ENCODE results near the gene DDX20. TPM values are rescaled to one million over a fixed set of nuclear protein-coding genes. Genes with fewer than 3 reads are reported as not detected.

Gene DDX20
- total RNA-seq, 2 donors from 2014 or later, result 7.8 to 8.0 TPM

DNA sequence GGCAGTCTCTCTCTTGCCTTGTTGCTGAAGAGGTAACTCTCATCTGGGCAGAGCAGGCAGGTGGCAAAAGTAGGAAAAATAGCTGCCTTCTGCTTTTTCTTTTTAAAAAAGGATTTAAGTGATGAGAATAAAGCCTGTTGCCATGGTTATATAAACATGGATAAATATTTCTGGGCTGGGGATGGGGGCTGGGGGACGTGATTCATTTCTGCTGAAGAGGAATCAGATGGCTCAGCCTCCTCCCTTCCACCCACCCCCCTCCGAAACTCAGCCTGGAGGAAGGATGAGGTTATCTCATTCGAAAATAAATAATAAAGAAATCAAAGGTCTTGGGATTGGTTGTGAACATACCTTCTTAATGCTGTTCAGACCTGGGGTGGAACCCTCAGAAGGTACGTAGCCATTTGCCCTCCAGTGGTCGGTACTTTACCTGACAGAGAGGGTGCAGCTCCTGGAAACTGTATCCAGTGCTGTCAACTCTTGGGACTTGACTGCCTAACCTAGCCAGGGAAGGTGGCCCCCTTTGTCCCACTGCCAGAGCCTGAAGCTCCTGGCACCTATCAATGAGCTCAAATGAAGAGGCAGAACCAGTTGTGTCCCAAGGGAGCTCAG, 12.7 kb upstream of the DDX20 start:
- DNase-seq (ENCODE audit: low spot score), result no peak
- intact Hi-C loops (cut with DNase I), result loop anchor here in 1 of 2 donors (10.0 kb wide), 1 partner anchor 238 kb away; the partner anchor contains the start of genes ADORA3 and TMIGD3

DNA sequence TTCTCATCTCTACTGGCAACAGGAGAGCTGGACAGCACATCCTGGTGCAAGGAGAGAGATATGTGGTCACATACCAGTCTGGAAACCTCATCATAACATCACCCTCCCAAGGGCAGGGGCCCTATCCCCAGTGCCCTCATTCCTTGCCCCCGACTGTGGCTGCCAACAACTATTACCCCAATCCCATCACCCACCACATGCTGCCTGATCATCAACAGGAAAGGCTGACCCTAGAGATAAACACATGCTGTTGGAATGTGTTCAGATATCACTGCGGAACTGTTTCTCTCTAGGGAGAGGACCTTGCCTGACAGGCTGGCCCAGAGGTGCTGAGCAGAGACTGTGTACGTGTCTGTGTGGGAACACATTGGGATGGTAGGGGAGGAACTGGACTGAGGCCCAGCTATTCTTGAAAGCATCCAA, 12.0 kb upstream of the DDX20 start:
- intact Hi-C loops (cut with DNase I), result loop anchor here in 1 of 2 donors (10.0 kb wide), 1 partner anchor 239 kb away; the partner anchor contains the start of genes ADORA3 and TMIGD3
- DNase-seq (ENCODE audit: low spot score), result no peak

DNA sequence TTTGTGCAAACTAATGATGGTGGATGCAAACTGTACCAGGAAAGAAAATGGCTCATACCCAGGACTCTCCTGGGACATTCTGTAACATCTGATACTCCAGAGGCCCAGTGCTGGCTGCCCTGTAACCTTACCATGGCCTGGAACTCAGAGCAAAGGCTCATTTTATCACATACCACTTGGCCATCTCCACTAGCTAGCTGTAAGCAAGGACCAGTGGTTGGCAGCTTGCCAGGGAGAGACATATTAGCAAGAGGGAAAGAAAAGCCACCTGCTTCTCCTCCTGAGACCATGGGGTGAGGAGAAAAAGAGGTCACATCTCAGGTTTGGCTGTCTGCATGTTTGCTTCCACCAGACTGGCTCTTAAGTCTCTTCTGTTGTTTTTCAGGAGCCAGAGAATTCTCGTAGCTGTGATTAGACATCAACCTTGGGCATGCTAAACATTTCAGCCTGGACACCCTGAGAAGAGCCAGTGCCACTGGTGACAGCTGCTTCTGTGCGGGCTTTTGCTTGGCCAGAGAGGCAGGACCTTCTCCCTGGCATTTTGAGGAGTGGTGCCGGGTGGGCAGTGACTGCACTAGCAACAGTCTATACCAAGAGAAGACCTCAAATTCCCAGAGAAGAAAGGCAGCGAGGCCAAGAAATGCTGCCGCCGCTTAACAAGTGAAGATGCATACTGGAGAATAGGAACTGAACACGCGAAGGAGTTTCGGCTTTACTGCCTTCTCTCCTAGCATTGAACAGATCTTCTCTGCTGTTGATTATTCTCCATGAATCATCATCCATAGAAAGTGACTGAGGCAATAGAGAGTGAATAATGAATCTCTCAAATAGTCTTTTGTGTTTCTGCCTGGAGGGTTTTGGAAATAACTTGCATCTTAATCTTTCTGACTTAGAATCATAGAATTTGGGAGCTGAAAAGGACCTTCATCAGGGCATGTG, 9.8 kb upstream of the DDX20 start:
- DNase-seq (ENCODE audit: low spot score), result no peak
- intact Hi-C loops (cut with DNase I), result loop anchor here in 1 of 2 donors (10.0 kb wide), 1 partner anchor 241 kb away; the partner anchor contains the start of genes ADORA3 and TMIGD3

DNA sequence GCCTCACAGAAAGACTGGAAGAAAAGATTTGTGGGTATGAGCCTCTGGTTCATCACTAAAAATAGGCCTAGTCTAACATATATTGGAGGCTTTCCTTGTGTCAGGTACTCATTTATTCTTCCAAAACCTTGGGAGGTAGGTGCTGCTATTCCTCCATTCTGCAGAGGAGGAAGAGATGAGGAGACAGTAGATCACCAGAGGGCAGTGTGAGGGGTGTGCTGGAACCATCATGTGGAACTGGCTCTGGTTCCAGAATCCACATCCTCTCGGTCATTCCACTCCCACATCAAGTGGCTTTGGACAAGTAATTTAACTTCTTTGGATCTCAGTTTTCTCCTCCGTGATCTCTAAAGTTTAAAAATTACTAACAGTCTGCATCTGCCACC, 9.1 kb upstream of the DDX20 start:
- intact Hi-C loops (cut with DNase I), result loop anchor here in 1 of 2 donors (10.0 kb wide), 1 partner anchor 242 kb away; the partner anchor contains the start of genes ADORA3 and TMIGD3
- no peak for DNase-seq (ENCODE audit: low spot score)

DNA sequence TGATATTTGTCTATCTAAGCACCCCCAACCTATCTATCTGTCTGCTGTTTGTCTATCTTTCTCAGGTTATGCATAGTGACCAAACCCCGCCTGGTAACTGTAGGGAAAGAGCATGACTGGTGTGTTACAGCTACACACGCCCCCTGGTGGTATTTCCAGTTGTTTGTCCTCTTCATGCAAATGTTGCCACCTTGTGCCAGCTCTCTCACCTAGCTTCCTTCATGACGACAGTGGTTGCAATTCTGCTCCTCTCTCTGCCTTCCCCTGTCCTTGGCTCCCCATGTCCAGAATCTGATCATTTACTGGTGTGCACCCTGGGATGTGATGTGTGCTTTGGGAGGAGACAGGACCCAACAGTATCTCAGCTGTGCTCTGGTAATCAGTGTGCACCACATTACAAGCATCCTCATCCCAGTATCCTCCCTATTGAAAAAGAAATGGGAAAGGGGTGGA, 8.4 kb upstream of the DDX20 start:
- DNase-seq (ENCODE audit: low spot score), result no peak
- intact Hi-C loops (cut with DNase I), result loop anchor here in 1 of 2 donors (10.0 kb wide), 1 partner anchor 243 kb away; the partner anchor contains the start of genes ADORA3 and TMIGD3

DNA sequence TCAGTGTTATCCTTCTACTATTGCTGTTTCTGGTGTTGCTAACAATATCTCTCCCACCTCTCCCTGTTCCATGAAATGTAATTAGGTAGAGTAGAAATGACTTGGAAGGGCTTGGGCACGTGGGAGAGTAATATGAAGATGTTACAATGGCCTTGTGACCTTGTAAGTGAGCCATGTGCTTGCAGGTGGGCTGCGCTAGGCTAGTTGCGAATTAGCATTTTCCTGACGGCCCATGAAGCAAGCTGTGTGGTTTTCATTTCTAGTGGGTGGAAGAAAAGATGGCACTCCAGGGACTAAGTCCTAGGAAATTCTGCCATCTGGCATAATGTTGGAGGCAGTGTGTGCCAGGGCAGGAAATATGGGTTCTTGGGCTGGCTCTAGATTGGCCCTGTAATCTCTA, 7.8 kb upstream of the DDX20 start:
- intact Hi-C loops (cut with DNase I), result loop anchor here in 1 of 2 donors (10.0 kb wide), 1 partner anchor 243 kb away; the partner anchor contains the start of genes ADORA3 and TMIGD3

DNA sequence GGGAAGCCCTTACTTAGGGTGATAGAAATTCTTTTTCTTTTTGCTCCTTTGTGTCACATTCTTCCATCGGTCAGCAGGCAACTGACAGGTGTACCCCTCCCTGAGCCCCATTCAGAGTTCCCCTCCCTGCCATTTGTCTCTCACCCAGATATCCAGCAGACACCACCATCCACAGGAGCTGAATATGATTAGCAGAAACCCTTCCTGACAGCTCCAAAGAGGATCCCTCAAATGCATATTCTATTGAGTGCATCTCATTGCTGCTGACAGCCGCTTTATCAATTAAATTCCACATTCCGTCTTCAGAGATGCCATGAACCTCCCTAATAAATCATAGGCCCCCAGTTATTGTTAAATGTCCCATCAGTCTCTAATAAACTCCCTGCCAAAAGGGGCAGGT, 6.1 kb upstream of the DDX20 start:
- intact Hi-C loops (cut with DNase I), result loop anchor here (5.0 to 10.0 kb wide), 3 partner anchors 32 to 265 kb away; partner anchors contain the start of genes ADORA3 (in 1 of the 2) and TMIGD3 (in 1 of the 2)
- no peak for DNase-seq (ENCODE audit: low spot score)

More for the DNA sequence above, 7.8 kb upstream of the DDX20 start:
- no peak for DNase-seq (ENCODE audit: low spot score)

DNA sequence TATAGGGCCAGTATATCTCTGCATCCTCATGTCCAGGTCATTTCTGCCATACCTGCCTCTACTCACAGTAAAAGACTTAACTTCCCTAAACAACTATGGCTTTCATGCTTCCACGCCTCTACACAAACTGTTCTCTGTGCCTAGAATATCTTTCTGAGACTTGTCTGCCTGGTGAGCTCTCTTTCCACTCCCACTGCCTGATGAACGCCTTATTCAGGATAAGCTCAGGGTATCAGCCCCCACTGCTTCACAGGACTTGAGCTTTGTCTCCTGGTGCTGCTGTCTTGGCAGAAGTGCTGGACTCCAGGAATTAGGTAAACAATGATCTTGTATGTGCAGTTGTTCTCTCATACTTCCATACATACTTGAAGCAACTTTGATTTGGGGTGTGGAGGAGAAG, 4.8 kb upstream of the DDX20 start:
- intact Hi-C loops (cut with DNase I), result loop anchor here (5.0 to 10.0 kb wide), 2 partner anchors 34 to 266 kb away; no protein-coding TSS in a partner anchor
- DNase-seq (ENCODE audit: low spot score), result no peak

DNA sequence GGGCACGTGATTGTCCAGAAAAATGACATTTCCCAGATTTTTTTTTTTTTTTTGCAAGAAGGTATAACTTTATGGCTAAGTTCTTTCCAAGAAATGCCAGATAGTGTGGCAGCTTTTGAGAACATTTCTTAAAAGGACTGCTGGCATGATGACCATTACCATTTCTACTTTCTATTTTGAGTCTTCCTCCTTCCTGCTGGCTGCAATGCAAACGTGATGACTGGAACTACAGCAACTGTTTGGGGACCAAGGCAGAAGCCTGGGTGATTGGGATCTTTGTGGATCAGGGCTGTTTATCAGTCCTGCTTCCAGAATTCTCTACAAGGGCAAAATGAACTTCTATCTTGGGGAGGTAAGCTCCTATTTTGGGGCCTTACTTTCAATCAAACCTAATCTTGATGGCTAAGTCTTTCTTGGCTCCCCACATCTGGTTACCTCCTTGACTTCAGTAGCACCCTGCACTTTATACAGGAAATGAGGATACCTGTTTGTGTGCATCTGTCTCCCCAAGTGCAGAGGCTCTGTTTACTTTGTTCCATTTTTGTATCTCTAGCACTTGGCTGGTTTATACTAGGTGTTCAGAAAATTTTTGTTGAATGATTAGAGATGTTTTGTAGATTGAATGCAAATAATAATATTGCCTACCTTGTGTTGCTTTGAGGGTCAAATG, 3.7 kb upstream of the DDX20 start:
- no peak for DNase-seq (ENCODE audit: low spot score)
- intact Hi-C loops (cut with DNase I), result loop anchor here (5.0 to 10.0 kb wide), 2 partner anchors 35 to 267 kb away; no protein-coding TSS in a partner anchor

DNA sequence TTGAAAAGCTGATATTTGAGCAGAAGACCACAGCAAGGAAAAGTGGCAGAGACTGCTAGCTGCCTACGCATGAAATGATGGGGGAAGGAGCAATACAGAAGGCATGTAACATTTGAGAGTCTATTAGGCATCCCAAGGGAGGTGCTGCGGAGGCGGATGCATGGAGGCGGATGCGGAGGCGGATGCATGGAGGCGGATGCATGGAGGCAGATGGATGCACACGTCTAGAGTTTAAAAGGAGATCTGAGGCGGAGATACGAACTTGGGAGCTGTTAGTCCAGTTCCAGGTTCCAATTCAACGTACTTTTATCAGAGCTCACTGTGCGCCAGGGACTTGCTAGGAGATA, 744 bp upstream of the DDX20 start:
- no peak for DNase-seq (ENCODE audit: low spot score)
- intact Hi-C loops (cut with DNase I), result loop anchor here (5.0 to 10.0 kb wide), 2 partner anchors 38 to 270 kb away; no protein-coding TSS in a partner anchor

DNA sequence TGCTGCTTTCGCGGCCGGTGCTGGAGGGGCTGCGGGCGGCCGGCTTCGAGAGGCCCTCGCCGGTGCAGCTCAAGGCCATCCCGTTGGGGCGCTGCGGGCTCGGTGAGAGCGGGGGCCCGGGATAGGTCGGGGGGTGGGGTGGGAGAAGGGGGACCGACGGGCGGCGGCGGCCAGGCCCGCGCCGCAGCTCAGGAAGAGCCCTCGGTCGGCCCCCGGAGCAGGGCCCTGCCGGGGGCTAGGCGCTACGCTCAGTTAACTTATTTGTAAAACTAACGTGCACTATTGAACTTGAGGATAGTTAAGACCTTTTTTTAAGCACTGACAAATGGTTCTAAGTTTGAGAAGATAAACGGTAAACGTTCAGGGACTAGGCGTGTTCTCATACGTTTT, 418 bp downstream of the DDX20 start:
- DNase-seq (ENCODE audit: low spot score), result no peak
- intact Hi-C loops (cut with DNase I), result loop anchor here in 1 of 2 donors (10.0 kb wide), 1 partner anchor 271 kb away; no protein-coding TSS in a partner anchor

DNA sequence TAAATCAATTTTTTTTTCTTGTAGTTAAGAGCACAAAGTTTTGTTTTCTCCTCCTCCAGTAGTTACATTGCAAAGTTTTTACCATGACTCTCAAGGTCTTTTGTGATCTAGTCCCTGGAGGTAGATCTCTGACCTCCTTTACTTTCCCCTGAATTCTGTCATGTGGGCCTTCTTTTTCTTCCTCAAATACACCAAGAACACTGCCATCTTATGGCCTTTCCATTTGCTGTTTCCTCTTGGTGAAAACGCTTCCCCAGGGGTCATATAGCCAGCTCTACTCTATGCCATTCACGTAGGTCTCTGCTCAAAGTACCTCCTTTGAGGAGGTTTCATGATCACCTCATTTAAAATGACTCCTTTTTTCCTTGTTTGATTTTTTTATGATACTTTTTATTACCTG, 2.7 kb downstream of the DDX20 start:
- DNase-seq (ENCODE audit: low spot score), result no peak
- intact Hi-C loops (cut with DNase I), result loop anchor here in 1 of 2 donors (10.0 kb wide), 1 partner anchor 274 kb away; no protein-coding TSS in a partner anchor

DNA sequence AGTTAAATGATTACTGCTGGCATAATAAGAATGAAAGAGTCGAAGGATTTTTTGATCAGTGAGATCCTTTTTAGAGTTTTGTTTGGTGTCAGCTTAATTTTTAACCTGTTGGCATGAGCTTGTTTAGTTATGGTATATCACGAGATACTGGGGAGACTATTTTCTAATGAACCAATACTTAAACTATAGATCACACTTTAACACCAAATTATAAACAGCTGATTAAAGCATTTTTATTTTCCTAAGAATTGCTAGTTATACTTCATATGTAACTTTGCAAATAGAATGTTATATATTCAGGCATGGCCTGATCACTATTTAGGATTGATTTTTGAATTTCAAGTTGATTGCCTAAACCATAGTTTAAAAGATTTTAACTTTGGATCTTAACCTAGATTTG, 6.0 kb downstream of the DDX20 start:
- no peak for DNase-seq (ENCODE audit: low spot score)
- intact Hi-C loops (cut with DNase I), result no loop called here

DNA sequence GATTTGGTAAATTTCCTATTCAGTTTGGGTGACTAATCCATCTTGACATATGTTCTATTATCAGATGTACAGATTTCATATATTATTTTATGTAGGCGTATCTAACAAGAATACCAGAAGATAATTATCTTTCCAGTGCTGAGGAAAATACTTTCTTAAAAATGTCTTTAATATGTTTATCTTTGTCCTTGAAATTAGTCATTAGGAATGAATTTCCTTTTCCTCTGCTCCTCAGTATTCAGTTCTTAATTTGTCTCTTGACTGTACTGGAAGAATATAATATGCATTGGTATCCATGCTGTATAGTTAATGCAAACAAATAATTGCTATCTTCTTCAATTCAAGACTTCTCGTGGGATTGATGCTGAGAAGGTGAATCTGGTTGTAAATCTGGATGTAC, 6.6 kb downstream of the DDX20 start:
- intact Hi-C loops (cut with DNase I), result no loop called here
- DNase-seq (ENCODE audit: low spot score), result no peak

DNA sequence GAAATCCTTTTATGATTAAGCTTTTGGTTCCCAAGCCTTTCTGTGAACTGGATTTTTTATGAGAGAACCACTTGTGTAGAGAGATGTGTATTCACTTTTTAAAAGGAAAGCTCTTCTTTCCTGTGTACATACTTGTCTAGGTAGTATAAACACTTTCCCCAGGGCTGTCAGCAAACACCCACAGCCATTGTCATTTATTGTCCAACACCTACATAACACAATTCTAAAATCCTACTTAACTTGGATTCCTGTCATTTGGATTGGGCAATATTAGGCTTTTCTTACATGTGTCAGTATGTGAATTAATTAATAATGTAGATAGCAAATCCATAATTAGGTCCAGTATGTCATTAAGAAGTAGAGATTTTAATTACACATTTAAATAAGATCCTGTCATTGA, 12.3 kb downstream of the DDX20 start:
- DNase-seq (ENCODE audit: low spot score), result no peak
- intact Hi-C loops (cut with DNase I), result loop anchor here in 1 of 2 donors (5.0 kb wide), 1 partner anchor 286 kb away; no protein-coding TSS in a partner anchor

DNA sequence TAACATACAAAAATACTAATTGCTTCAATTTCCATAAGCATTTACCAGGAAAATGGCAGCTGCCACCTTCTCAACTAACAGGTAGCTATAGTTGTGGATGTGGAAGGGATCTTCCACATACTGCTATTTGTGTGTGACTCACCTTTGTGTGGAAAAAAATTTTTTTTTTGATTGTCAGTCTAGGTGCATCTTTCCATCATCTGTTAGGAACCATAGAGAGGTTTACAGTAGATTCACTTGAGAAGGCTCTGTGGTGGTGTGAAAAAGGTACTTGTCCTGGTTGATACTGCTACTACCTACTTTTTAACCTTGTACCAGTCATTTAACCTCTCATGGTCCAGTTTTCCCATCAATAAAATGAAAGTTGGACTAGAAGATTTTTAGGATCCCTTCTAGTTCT, 12.9 kb downstream of the DDX20 start:
- intact Hi-C loops (cut with DNase I), result loop anchor here in 1 of 2 donors (5.0 kb wide), 1 partner anchor 286 kb away; no protein-coding TSS in a partner anchor
- DNase-seq (ENCODE audit: low spot score), result no peak

DNA sequence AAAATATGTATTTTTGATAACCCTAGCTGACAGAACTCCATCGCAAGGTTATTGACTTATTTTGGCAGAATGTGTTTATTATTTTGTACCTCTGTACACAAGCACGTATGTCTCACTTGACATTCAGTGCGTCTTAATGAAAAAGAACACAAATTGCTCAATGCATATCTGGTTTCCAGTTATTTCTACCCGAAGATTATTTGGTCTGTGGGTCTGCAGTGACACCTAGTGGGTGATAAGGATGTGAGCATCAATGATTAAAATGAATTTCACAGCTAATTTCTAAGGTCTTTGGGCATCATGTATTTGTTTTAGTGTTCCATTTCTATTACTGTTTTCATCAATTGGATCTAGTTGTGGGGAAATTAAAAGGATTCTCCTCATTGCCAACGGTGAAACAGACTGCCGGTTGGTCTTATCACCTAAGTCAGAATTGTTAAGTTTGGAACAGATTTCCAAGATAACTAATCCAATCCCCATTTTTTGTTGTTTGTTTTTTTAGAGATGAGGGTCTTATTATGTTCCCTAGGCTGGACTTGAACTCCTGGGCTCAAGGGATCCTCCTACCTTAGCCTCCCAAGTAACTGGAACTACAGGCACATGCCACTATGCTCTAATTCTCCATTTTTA, 13.9 kb downstream of the DDX20 start:
- no peak for DNase-seq (ENCODE audit: low spot score)
- intact Hi-C loops (cut with DNase I), result loop anchor here in 1 of 2 donors (5.0 kb wide), 1 partner anchor 287 kb away; no protein-coding TSS in a partner anchor

DNA sequence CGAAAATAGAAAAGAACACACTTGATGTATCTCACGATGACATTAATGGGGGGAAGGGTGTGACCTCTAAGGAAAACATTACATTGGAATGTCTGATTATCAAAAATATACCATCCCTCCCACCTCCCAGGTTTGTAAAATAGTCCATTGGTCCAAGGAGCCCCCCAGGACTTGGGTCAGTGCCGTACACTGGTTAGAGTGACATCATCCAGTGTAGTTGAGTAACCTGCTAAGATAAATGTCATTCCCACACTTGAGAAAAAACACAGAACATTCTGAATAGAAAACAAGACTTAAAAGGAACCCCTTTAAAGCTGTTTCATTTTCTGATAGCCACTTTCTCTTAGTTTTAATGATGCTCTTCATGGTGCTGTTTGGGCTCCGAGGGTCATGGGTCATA, 15.2 kb downstream of the DDX20 start:
- no peak for DNase-seq (ENCODE audit: low spot score)
- intact Hi-C loops (cut with DNase I), result no loop called here

Data from posterior vena cava (tissue), 2 donors.